MCF 10A (cell line): ENCODE measurements around the gene SLC6A15. TPM values are rescaled to one million over a fixed set of nuclear protein-coding genes. Genes with fewer than 3 reads are reported as not detected.

Source experiments
- Bru-seq: library from RNA; stranded (reverse); fragments of 400-500 nt; gene quantifications from one replicate; lab custom pipeline; 2021; lab: Mats Ljungman, UMichigan
- BruChase-seq, 2 experiments: library from RNA; stranded (reverse); fragments of 400-500 nt; gene quantifications; one replicate each; lab custom pipeline; 2021; lab: Mats Ljungman, UMichigan
- BruUV-seq: library from RNA; stranded (reverse); fragments of 400-500 nt; replicated peaks from 2 replicates; lab custom pipeline; 2021; lab: Mats Ljungman, UMichigan
- CTCF ChIA-PET: fragments of 300-600 bp; sonication (Branson Sonifier 250); formaldehyde crosslinking; extraction: SDS; loops from one replicate; lab custom pipeline; 2021; ENCODE audit warnings: antibody characterized with exemption, inconsistent platforms; lab: Yijun Ruan, JAX
- POLR2A ChIA-PET: fragments of 300-600, 350-650 bp; sonication (Branson Sonifier 250); formaldehyde crosslinking; extraction: SDS; loops from one replicate; lab custom pipeline; 2020; ENCODE audit warnings: antibody characterized with exemption, inconsistent platforms; lab: Yijun Ruan, JAX
- DNase-seq: peaks from one replicate; pipeline ENCODE4 v3.0.0-alpha.2; 2018; ENCODE audit not compliant: unreplicated experiment
- H3K27ac Mint-ChIP-seq: one replicate; pipeline ENCODE4 v1.8.0; 2022; ENCODE audit warnings: mild to moderate bottlenecking, low read depth, mixed read lengths; ENCODE audit not compliant: unreplicated experiment
- H3K27me3 Mint-ChIP-seq: one replicate; pipeline ENCODE4 v1.8.0; 2022; ENCODE audit warnings: mixed read lengths; ENCODE audit not compliant: insufficient read depth, unreplicated experiment
- H3K36me3 Mint-ChIP-seq: one replicate; pipeline ENCODE4 v1.8.0; 2022; ENCODE audit warnings: mild to moderate bottlenecking, moderate library complexity, mixed read lengths; ENCODE audit not compliant: insufficient read depth, unreplicated experiment
- H3K4me1 Mint-ChIP-seq: one replicate; pipeline ENCODE4 v1.8.0; 2022; ENCODE audit warnings: mixed read lengths; ENCODE audit not compliant: insufficient read depth, unreplicated experiment
- H3K4me3 Mint-ChIP-seq: one replicate; pipeline ENCODE4 v1.8.0; 2022; ENCODE audit warnings: mild to moderate bottlenecking, moderate library complexity, mixed read lengths; ENCODE audit not compliant: unreplicated experiment
- H3K9me3 Mint-ChIP-seq: one replicate; pipeline ENCODE4 v1.8.0; 2022; ENCODE audit warnings: mixed read lengths; ENCODE audit not compliant: unreplicated experiment
- CTCF ChIP-seq: fragments of 200-600 bp; IDR thresholded peaks from one replicate; pipeline ENCODE4 v1.8.0; 2022; ENCODE audit warnings: antibody characterized with exemption, mild to moderate bottlenecking; ENCODE audit not compliant: unreplicated experiment
- intact Hi-C: fragments of 100-400 bp; cut with micrococcal nuclease; formaldehyde crosslinking; loops from 2 replicates; pipeline ENCODE4 v1.14.1; 2022
- long read RNA-seq: library from polyadenylated mRNA; stranded (forward); transcript quantifications from one replicate; pipeline ENCODE4 v2.0.0, GENCODE V29; 2022
- total RNA-seq: library from RNA; stranded (reverse); gene quantifications from 2 replicates; pipeline ENCODE4 v1.2.3, GENCODE V29; 2022

Gene SLC6A15
- total RNA-seq: 94.0 and 96.3 TPM in 2 replicates
- percentile 90 among the genes with signal in this experiment for Bru-seq, nascent RNA
- BruChase-seq, experiment 1, labeled RNA remaining after a 6-hour chase: percentile 90 among the genes with signal in this experiment
- percentile 83 among the genes with signal in this experiment for BruChase-seq, experiment 2, labeled RNA remaining after a 2-hour chase
- long read RNA-seq, full-length matches to known transcripts: 174 of 223 reads
- long read RNA-seq, partial matches to known transcripts: 13 of 223 reads
- long read RNA-seq, other reads (novel, unspliced or antisense): 36 of 223 reads

GRCh38 chr12:84912198-84913128, at the start of gene SLC6A15:
Gene SLC6A15 (minus strand): TSS chr12:84912799. CDS start chr12:84892120, 20,679 bp downstream.
- peak; percentile 73 for TF ChIP-seq CTCF
- CTCF ChIA-PET: interaction anchor here (0.7 to 1.6 kb wide), 13 partner anchors 8 to 645 kb away, joined by 3 to 10 read pairs (median 3); no protein-coding TSS in a partner anchor
- POLR2A ChIA-PET: interaction anchor here (0.6 to 6.6 kb wide), 24 partner anchors 11 to 924 kb away, joined by 3 to 91 read pairs (median 6); partner anchors contain the start of genes LRRIQ1, RASSF9 and TSPAN19
- peak within 1 kb of the TSS; percentile 92 for H3K27ac Mint-ChIP-seq
- no TSS peak for BruUV-seq
- no peaks in the 10 kb centered on the region for H3K36me3 Mint-ChIP-seq
- H3K4me3 Mint-ChIP-seq: peak within 1 kb of the TSS; percentile 92
- no peaks in the 10 kb centered on the region for H3K9me3 Mint-ChIP-seq
- DNase-seq: peak; percentile 88
- H3K27me3 Mint-ChIP-seq: no peaks in the 10 kb centered on the region
- peaks cover 17% of the 10 kb centered on the region for H3K4me1 Mint-ChIP-seq
- intact Hi-C loops: loop anchor here (1.0 kb wide), 2 partner anchors 104 to 117 kb away; no protein-coding TSS in a partner anchor

- H3K27ac Mint-ChIP-seq: no peak overlapping the region
- ChIA-PET CTCF (interaction anchor here (0.8 kb wide), 1 partner anchor 68 kb away, joined by 4 read pairs; no protein-coding TSS in a partner anchor), POLR2A (interaction anchor here (1.0 kb wide), 1 partner anchor 18 kb away, joined by 3 read pairs; no protein-coding TSS in a partner anchor)
- no peak for DNase-seq
- H3K27me3 Mint-ChIP-seq: no peaks in the 10 kb centered on the region
- BruUV-seq: no TSS peak
- H3K4me3 Mint-ChIP-seq: no peak overlapping the region
- H3K36me3 Mint-ChIP-seq: no peaks in the 10 kb centered on the region
- intact Hi-C loops: no loop called here
- H3K4me1 Mint-ChIP-seq: no peaks in the 10 kb centered on the region
- no peak for TF ChIP-seq CTCF
- no peaks in the 10 kb centered on the region for H3K9me3 Mint-ChIP-seq
Observed at GRCh38 chr12:84960918-84961317, 48.3 kb upstream of the SLC6A15 start.

DNA sequence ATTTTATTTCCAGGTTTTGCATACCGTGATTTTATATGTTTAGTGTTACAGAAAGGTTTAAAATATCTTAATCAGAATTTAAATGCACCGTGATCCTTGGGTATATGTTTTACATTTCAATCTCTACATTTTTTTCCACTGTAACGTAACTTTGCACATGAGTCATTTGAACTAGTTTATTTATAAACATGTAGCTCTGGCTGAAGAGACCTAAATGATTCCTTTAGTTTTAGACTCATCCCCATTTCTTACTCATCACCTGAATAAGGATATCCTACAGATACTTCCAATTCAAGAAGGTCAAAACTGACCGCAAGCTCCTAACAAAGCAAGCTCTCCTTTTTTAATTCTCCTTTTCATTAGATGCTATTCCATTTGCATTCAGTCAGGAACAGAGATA, 42.7 kb upstream of the SLC6A15 start:
- Mint-ChIP-seq H3K27me3 (no peaks in the 10 kb centered on the region), H3K36me3 (no peaks in the 10 kb centered on the region), H3K4me3 (no peak overlapping the region), H3K4me1 (peaks cover 19% of the 10 kb centered on the region), H3K9me3 (peaks cover 8% of the 10 kb centered on the region), H3K27ac (no peak overlapping the region)
- DNase-seq: peak; percentile 5
- TF ChIP-seq CTCF: no peak
- ChIA-PET CTCF (no interaction called here), POLR2A (no interaction called here)
- intact Hi-C loops: no loop called here
- no TSS peak for BruUV-seq
